Measurements from ENCODE around the gene TRANK1. TPM values are rescaled to one million over a fixed set of nuclear protein-coding genes. Genes with fewer than 3 reads are reported as not detected.
"Not testable (repeated sequence)": the region's sequence is repeated elsewhere in the genome, so short reads cannot be mapped to it uniquely, and the experiment has no call there.

The TRANK1 gene
- total RNA-seq, 1 experiment from 2014 or later: 0.58 TPM

DNA sequence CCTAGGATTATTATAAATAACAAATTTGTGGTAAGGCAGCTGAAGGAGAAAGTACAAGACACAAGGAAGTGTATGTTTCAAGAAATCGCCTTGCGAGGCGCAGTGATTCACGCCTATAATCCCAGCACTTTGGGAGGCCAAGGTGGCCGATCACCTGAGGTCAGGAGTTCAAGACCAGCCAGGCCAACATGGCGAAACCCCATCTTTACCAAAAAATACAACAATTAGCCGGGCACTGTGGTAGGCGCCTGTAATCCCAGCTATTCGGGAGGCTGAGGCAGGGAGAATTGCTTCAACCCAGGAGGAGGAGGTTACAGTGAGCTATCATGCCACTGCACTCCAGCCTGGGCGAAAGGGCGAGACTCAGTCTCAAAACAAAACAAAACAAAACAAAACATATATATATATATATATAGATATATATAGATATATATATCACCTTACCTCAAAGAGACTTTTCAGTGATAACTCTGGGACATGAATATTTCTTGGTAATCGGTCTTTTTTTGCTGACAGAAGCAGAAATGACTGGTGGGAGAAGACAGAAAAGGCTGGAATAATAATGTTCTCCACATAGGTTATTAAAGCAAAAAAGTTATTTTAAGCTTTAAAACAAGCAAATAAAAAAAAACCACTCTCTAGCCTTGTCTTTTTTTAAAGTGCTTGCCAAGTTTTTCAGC, 52.3 kb downstream of the TRANK1 start:
- H3K79me2 ChIP-seq (ENCODE audit: low read length): no peaks in the 10 kb centered on the region
- H4K20me1 ChIP-seq (ENCODE audit: low read length): no peaks in the 10 kb centered on the region
- no peak overlapping the region for H3K9ac ChIP-seq (ENCODE audit: low read length)
- BruUV-seq (replicated peaks): no TSS peak
- no peaks in the 10 kb centered on the region for H3K27me3 ChIP-seq (ENCODE audit: low read length)
- H3K4me3 ChIP-seq (ENCODE audit: low read length): no peak overlapping the region
- TF ChIP-seq EZH2phosphoT487 (IDR thresholded peaks at IDR 0.05; ENCODE audit: borderline replicate concordance, low read length) (no peak), EZH2 (IDR thresholded peaks at IDR 0.05; ENCODE audit: low read length, unreplicated experiment) (no peak)
- TF ChIP-seq, protein P1, sequence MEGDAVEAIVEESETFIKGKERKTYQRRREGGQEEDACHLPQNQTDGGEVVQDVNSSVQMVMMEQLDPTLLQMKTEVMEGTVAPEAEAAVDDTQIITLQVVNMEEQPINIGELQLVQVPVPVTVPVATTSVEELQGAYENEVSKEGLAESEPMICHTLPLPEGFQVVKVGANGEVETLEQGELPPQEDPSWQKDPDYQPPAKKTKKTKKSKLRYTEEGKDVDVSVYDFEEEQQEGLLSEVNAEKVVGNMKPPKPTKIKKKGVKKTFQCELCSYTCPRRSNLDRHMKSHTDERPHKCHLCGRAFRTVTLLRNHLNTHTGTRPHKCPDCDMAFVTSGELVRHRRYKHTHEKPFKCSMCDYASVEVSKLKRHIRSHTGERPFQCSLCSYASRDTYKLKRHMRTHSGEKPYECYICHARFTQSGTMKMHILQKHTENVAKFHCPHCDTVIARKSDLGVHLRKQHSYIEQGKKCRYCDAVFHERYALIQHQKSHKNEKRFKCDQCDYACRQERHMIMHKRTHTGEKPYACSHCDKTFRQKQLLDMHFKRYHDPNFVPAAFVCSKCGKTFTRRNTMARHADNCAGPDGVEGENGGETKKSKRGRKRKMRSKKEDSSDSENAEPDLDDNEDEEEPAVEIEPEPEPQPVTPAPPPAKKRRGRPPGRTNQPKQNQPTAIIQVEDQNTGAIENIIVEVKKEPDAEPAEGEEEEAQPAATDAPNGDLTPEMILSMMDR (conservative IDR thresholded peaks at IDR 0.05; ENCODE audit: low read depth, low read length): no peak
- ATAC-seq (no peak), DNase-seq (no peak)
- H3K9me3 ChIP-seq (ENCODE audit: low read length): no peaks in the 10 kb centered on the region
- POLR2A ChIA-PET (ENCODE audit: unreplicated experiment): no interaction called here
- CTCF ChIA-PET: interaction anchor here (0.7 kb wide), 1 partner anchor 65 kb away, joined by 5 read pairs; no protein-coding TSS in a partner anchor
- intact Hi-C loops (cut with micrococcal nuclease): no loop called here
- no peak overlapping the region for H3K27ac ChIP-seq (ENCODE audit: low read length)
- no peak overlapping the region for H3K4me2 ChIP-seq (ENCODE audit: low read length)
- H3F3A ChIP-seq (ENCODE audit: low read length, unreplicated experiment): no peaks in the 10 kb centered on the region
- no peaks in the 10 kb centered on the region for H3K36me3 ChIP-seq (ENCODE audit: low read depth, low read length)
- no peaks in the 10 kb centered on the region for H3K4me1 ChIP-seq (ENCODE audit: insufficient read depth, low read length)
- no peaks in the 10 kb centered on the region for H3K9me2 ChIP-seq (replicated peaks; ENCODE audit: low read length)
- H2AFZ ChIP-seq (ENCODE audit: low read length): no peak overlapping the region

DNA sequence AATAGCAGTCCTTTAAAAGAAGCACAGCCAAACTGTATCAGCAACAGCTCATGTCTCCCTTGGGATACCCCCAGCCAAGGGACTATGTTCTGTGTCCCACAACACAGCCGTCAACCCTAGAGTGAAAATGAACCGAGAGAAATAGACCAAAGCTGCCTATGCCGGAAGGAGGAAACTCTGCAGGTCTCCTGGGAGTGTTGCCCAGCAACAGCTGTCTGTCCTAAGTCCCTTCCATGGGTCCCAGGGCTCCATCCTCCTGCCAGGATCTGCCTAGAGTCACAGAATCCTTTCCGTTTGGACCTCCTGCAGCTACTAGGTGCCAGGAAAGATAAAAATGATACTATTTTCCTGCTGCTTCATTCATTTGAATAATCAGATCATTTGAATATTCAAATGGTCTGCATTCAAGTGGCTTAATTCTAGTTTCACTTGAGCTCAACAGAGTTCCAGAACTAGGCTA, 53.1 kb downstream of the TRANK1 start:
- CTCF ChIA-PET: no interaction called here
- ATAC-seq (no peak), DNase-seq (no peak)

DNA sequence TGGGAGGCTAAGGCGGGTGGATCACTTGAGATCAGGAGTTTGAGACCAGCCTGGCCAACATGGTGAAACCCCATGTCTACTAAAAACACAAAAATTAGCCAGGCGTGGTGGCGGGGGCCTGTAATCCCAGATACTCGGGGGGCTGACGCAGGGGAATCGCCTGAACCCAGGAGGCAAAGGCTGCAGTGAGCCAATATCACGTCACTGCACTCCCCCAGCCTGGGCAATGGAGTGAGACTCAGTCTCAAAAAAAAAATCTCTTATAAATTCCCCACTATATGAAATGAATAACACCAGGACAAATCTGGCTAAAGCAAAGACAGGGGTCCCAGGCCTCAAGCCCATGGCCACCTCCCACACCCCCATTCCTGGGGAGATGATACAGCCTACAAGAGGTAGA, 53.8 kb downstream of the TRANK1 start:
- H2AFZ ChIP-seq (ENCODE audit: low read length); H3K9me3 ChIP-seq (ENCODE audit: low read length); CTCF ChIA-PET; H3K27me3 ChIP-seq (ENCODE audit: low read length); intact Hi-C loops (cut with micrococcal nuclease); ATAC-seq; H3K9ac ChIP-seq (ENCODE audit: low read length); H3K4me3 ChIP-seq (ENCODE audit: low read length); POLR2A ChIA-PET (ENCODE audit: unreplicated experiment); H3F3A ChIP-seq (ENCODE audit: low read length, unreplicated experiment); H3K4me2 ChIP-seq (ENCODE audit: low read length); H3K4me1 ChIP-seq (ENCODE audit: insufficient read depth, low read length); BruUV-seq (replicated peaks); DNase-seq; H4K20me1 ChIP-seq (ENCODE audit: low read length); H3K9me2 ChIP-seq (replicated peaks; ENCODE audit: low read length); H3K27ac ChIP-seq (ENCODE audit: low read length); H3K79me2 ChIP-seq (ENCODE audit: low read length); H3K36me3 ChIP-seq (ENCODE audit: low read depth, low read length): not testable (repeated sequence)

More for the DNA sequence above, 53.1 kb downstream of the TRANK1 start:
- Histone ChIP-seq H3K9ac (ENCODE audit: low read length) (no peak overlapping the region), H4K20me1 (ENCODE audit: low read length) (no peaks in the 10 kb centered on the region), H3K9me2 (replicated peaks; ENCODE audit: low read length) (no peaks in the 10 kb centered on the region), H3K4me3 (ENCODE audit: low read length) (no peak overlapping the region), H3K27ac (ENCODE audit: low read length) (no peak overlapping the region), H3K79me2 (ENCODE audit: low read length) (no peaks in the 10 kb centered on the region), H3K27me3 (ENCODE audit: low read length) (no peaks in the 10 kb centered on the region), H3K36me3 (ENCODE audit: low read depth, low read length) (no peaks in the 10 kb centered on the region), H3K4me2 (ENCODE audit: low read length) (no peak overlapping the region), H2AFZ (ENCODE audit: low read length) (no peak overlapping the region), H3K9me3 (ENCODE audit: low read length) (no peaks in the 10 kb centered on the region), H3K4me1 (ENCODE audit: insufficient read depth, low read length) (no peaks in the 10 kb centered on the region), H3F3A (ENCODE audit: low read length, unreplicated experiment) (no peaks in the 10 kb centered on the region)
- BruUV-seq (replicated peaks): no TSS peak
- TF ChIP-seq, protein P1 (conservative IDR thresholded peaks at IDR 0.05; ENCODE audit: low read depth, low read length): no peak
- no peak for TF ChIP-seq EZH2phosphoT487 (IDR thresholded peaks at IDR 0.05; ENCODE audit: borderline replicate concordance, low read length)
- no peak for TF ChIP-seq EZH2 (IDR thresholded peaks at IDR 0.05; ENCODE audit: low read length, unreplicated experiment)
- POLR2A ChIA-PET (ENCODE audit: unreplicated experiment): no interaction called here
- intact Hi-C loops (cut with micrococcal nuclease): no loop called here
